C1 segment of cervical spinal cord (tissue), 14 donors: ENCODE measurements around the gene ADCYAP1R1.
A peak's percentile ranks its signal among the peaks of the same experiment; 100 is the strongest.

ENCODE experiments used
- DNase-seq, 14 donors: peaks; one replicate each; lab custom pipeline; 2025; lab: John Stamatoyannopoulos, UW

ADCYAP1R1 gene

GRCh38 chr7:31067491-31067890, 15.4 kb downstream of the ADCYAP1R1 start:
- no peak for DNase-seq

- no peak for DNase-seq
Measured at GRCh38 chr7:31068006-31068675, 16.0 kb downstream of the ADCYAP1R1 start.

- DNase-seq: no peak
Measured at GRCh38 chr7:31069860-31070555, 17.9 kb downstream of the ADCYAP1R1 start.

GRCh38 chr7:31070991-31071644, 19.0 kb downstream of the ADCYAP1R1 start:
- peak in 4 of 14 donors; percentile 12 to 26 (median 22) for DNase-seq

GRCh38 chr7:31071645-31072029, 19.5 kb downstream of the ADCYAP1R1 start:
- no peak for DNase-seq

DNA sequence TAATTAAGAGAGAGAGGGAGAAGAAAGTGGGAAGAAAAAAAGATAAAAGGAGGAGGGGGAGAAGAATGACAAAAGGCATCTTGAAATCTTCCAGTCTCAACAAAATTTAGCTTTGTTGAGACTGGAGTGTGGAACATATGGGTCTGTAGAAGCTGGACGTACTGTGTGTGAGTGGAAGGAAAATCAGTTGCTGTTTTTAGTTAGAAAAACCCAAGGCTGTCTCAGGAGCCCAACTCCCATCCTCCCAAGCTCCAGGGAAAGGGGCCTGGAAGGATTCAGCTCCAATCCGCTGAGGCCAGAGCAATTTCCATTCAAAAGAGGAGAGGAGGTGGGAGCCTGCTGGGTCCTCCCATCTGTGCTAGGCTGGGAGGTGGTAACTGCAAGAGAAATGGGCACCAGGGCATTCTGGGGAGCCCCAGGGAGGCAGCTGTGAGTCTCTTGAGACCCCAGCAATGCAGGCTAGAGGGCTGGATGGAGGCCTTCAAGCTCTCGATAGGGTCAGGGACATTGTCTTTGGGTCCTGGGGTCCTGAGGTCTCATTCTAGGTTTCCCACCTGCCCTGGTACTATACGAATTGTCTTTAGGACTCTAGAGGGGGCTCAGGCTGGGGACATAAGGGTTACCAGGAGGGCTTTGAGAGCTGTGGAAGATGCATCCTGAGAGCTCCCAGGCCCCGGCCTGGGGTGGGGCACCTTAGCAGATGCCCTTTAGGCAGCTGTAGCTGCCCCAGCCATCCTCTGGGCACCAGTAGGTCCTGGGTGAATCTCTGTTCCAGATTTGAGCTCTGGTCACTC, 21.4 kb downstream of the ADCYAP1R1 start:
- no peak for DNase-seq

DNA sequence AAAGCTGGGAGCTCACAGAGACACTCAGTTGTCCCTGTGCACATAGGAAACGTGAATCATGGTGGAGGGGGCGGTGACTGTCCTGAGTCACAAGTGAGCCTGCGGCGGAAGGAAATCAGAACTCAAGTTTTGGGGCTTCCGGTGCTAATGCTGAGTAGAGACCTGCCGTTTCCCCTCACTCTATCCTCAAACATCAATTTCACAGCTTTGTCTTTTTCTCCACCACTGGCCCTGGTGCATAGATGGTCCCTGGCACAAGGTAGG, 21.9 kb downstream of the ADCYAP1R1 start:
- no peak for DNase-seq

DNA sequence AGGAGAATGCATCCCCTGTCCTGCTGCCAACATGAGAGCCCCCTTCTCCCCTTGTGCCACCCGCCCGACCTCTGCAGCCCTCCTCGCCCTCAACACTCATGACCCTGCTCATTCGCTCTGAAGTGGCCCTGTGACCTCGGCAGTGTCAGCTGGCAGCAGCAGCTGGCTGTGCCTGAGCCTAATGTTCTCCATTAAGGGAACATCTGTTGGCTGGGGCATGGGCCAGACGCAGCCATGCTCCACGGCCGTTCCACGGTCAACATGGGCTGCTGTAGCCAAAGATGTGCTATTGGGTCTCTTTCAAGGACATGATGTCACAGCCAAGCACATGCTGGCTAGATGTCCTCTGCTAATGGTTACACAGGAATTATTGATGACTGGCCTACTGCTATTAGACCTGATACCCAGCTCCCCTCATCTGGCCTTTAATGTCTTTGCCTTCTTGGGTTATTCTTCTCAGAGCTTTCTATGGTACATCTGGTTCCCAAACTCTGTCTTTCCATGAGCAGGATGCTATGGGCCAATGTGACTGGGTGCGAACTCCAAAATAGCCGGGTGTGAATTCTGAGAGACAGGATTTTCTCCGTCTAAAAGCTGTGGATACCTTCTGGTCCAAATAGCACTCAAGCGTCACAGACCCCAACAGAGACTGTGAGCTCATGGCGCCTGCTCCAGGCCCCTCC, 22.4 kb downstream of the ADCYAP1R1 start:
- no peak for DNase-seq

- no peak for DNase-seq
Measured at GRCh38 chr7:31075086-31075405, 22.9 kb downstream of the ADCYAP1R1 start.

GRCh38 chr7:31076051-31076450, 23.9 kb downstream of the ADCYAP1R1 start:
- DNase-seq: no peak

GRCh38 chr7:31076641-31077310, 24.7 kb downstream of the ADCYAP1R1 start:
- DNase-seq: no peak

DNA sequence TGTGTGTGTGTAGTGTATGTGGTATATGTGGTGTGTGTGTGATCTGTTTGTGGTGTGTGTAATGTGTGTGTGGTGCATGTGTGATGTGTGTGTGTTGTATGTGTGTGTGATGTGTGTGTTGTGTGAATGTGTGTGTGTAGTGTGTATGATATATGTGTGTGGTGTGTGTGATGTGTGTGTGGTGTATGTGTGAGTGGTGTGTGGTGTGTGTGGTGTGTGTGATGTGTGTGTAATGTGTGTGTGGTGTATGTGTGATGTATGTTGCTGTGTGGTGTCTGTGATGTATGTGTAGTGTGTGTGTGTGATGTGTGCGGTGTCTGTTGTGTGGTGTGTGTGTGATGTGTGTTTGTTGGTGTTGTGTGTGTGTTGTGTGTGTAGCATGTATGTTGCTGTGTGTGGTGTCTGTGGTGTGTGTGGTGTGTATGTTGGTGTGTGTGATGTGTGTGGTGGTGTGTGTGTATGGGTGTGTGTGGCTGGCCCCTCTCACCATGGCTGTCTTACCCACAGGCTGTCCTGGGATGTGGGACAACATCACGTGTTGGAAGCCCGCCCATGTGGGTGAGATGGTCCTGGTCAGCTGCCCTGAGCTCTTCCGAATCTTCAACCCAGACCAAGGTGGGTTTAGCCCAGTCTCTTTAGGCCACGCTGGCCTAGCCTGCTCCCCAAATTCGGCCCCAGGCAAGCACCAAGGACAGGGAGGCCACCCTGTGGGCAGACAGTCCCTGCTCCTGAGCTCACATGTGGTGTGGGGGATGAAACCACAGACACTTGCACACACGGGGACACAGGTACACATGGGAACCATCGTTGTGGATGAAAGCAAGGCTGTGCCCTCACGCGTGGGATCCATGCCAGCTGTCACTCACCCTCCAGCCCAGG, 25.6 kb downstream of the ADCYAP1R1 start:
- DNase-seq: no peak

GRCh38 chr7:31078363-31078990, 26.4 kb downstream of the ADCYAP1R1 start:
- DNase-seq: no peak

GRCh38 chr7:31079126-31079823, 27.2 kb downstream of the ADCYAP1R1 start:
- DNase-seq: no peak

- no peak for DNase-seq
Measured at GRCh38 chr7:31079824-31080511, 27.9 kb downstream of the ADCYAP1R1 start.

- no peak for DNase-seq
Measured at GRCh38 chr7:31080763-31081162, 28.7 kb downstream of the ADCYAP1R1 start.

DNA sequence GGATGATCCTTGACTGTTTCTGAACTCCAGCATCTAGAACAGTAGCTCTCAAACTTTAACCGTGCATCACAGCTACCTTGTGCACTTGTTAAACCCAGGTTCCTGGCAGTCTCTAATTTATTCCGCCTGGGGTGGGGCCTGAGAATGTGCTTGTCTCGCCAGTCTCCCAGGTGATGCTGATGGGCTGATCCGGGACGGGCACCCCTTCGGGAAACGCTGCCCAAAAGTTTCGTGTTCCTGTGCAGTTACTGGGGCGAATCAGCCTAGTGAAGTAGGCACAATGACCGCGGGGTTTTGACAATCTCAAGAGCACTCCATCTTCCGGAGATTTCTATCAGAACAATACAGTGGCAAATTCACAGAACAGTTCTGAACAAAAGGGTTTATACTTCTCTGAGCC, 29.9 kb downstream of the ADCYAP1R1 start:
- DNase-seq: no peak

GRCh38 chr7:31082447-31082846, 30.3 kb downstream of the ADCYAP1R1 start:
- DNase-seq: no peak
